GM19328 (cell line): ENCODE results near the gene GRK5.

Source experiments
- ATAC-seq: cut with Tn5 transposase; IDR thresholded peaks from one replicate; pipeline ENCODE4 v1.9.1; 2021; ENCODE audit warnings: mild to moderate bottlenecking, moderate library complexity; ENCODE audit not compliant: unreplicated experiment

Gene GRK5

GRCh38 chr10:119337223-119337622 lies 129.9 kb downstream of the GRK5 start:
- no peak for ATAC-seq

GRCh38 chr10:119337796-119338432 lies 130.5 kb downstream of the GRK5 start:
- ATAC-seq: no peak

- ATAC-seq: no peak
Observed at GRCh38 chr10:119339109-119339508, 131.7 kb downstream of the GRK5 start.

- no peak for ATAC-seq
Observed at GRCh38 chr10:119340893-119341458, 133.6 kb downstream of the GRK5 start.

- ATAC-seq: no peak
Observed at GRCh38 chr10:119341459-119342301, 134.3 kb downstream of the GRK5 start.

- no peak for ATAC-seq
Observed at GRCh38 chr10:119342335-119342734, 135.0 kb downstream of the GRK5 start.

- no peak for ATAC-seq
Observed at GRCh38 chr10:119343011-119343601, 135.7 kb downstream of the GRK5 start.

- ATAC-seq: no peak
Observed at GRCh38 chr10:119344381-119344780, 137.0 kb downstream of the GRK5 start.

- ATAC-seq: no peak
Observed at GRCh38 chr10:119346095-119346832, 138.9 kb downstream of the GRK5 start.

- no peak for ATAC-seq
Observed at GRCh38 chr10:119347181-119347974, 140.0 kb downstream of the GRK5 start.

GRCh38 chr10:119348106-119348505 lies 140.7 kb downstream of the GRK5 start:
- ATAC-seq: no peak

- no peak for ATAC-seq
Observed at GRCh38 chr10:119348516-119349240, 141.3 kb downstream of the GRK5 start.

GRCh38 chr10:119349341-119349740 lies 142.0 kb downstream of the GRK5 start:
- no peak for ATAC-seq

- ATAC-seq: no peak
Observed at GRCh38 chr10:119349937-119350501, 142.6 kb downstream of the GRK5 start.

- ATAC-seq: no peak
Observed at GRCh38 chr10:119350502-119351097, 143.2 kb downstream of the GRK5 start.

GRCh38 chr10:119351189-119351588 lies 143.8 kb downstream of the GRK5 start:
- ATAC-seq: no peak

GRCh38 chr10:119352042-119352441 lies 144.7 kb downstream of the GRK5 start:
- ATAC-seq: no peak

- ATAC-seq: no peak
Observed at GRCh38 chr10:119352807-119353206, 145.4 kb downstream of the GRK5 start.

GRCh38 chr10:119353421-119353820 lies 146.1 kb downstream of the GRK5 start:
- ATAC-seq: no peak
